ENCODE measurements around the gene TMEM98.
A peak's percentile ranks its signal among the peaks of the same experiment; 100 is the strongest.

TMEM98 gene

DNA sequence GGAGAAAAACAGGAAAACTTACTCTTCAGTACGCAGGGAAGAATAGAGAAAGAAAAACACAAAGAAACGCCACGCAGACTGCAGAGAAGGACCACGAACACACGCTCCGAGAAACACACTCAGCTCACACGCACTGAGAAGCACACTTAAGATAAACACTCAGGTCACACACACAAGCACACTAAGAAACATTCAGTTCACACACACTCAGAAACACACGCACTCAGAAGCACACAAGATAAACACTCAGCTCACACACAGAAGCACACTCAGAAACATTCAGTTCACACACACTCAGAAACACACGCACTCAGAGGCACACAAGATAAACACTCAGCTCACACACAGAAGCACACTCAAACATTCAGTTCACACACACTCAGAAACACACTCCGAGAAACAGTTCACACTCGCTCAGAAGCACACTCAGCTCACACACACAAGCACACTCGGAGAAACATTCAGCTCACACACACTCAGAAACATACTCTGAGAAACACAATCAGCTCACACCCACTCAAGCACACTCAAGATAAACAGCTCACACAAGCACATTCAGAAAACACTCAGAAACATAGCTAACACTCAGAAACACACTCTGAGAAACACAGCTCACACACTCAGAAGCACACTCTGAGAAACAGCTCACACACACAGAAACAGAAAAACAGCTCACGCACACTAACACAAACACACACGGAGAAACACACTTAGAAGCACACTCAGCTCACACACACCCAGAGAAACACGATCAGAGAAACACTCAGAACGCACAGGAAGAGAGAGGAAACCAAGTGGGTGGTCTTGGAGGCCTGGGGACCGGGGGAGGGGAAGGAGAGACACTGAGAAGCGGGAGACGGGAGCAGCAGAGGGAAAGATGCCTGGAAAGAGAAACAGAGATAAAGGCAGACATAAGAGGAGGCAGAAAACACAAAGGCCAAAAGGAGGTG is 908 bp downstream of the TMEM98 start:
- Histone ChIP-seq H3K79me2 (ENCODE audit: low read length) (no peaks in the 10 kb centered on the region), H3K27ac (ENCODE audit: low read length) (no peak overlapping the region), H2AFZ (ENCODE audit: low read length) (peak overlapping the region; percentile 69), H4K20me1 (ENCODE audit: insufficient read depth, low read length) (no peaks in the 10 kb centered on the region), H3F3A (ENCODE audit: insufficient read depth, low read length) (no peaks in the 10 kb centered on the region), H3K9ac (ENCODE audit: low read length) (peak overlapping the region; percentile 33; the same call in 1 of the 2 replicates), H3K4me1 (ENCODE audit: low read length) (no peaks in the 10 kb centered on the region), H3K4me2 (ENCODE audit: low read depth, low read length) (peak overlapping the region; percentile 89), H3K4me3 (ENCODE audit: low read length) (peak overlapping the region; percentile 57), H3K27me3 (replicated peaks; ENCODE audit: insufficient read depth, low read length) (peaks cover 10% of the 10 kb centered on the region), H3K9me3 (replicated peaks; ENCODE audit: insufficient read depth, low read length) (no peaks in the 10 kb centered on the region), H3K9me2 (replicated peaks; ENCODE audit: insufficient read depth, low read length) (no peaks in the 10 kb centered on the region), H3K36me3 (replicated peaks; ENCODE audit: insufficient read depth, low read length) (no peaks in the 10 kb centered on the region)
- TF ChIP-seq EZH2 (optimal IDR thresholded peaks at IDR 0.05; ENCODE audit: low read depth, low read length) = no peak
- TF ChIP-seq, protein P1, sequence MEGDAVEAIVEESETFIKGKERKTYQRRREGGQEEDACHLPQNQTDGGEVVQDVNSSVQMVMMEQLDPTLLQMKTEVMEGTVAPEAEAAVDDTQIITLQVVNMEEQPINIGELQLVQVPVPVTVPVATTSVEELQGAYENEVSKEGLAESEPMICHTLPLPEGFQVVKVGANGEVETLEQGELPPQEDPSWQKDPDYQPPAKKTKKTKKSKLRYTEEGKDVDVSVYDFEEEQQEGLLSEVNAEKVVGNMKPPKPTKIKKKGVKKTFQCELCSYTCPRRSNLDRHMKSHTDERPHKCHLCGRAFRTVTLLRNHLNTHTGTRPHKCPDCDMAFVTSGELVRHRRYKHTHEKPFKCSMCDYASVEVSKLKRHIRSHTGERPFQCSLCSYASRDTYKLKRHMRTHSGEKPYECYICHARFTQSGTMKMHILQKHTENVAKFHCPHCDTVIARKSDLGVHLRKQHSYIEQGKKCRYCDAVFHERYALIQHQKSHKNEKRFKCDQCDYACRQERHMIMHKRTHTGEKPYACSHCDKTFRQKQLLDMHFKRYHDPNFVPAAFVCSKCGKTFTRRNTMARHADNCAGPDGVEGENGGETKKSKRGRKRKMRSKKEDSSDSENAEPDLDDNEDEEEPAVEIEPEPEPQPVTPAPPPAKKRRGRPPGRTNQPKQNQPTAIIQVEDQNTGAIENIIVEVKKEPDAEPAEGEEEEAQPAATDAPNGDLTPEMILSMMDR (IDR thresholded peaks at IDR 0.05; ENCODE audit: low read length) = no peak
- TF ChIP-seq EZH2phosphoT487 (IDR thresholded peaks at IDR 0.05; ENCODE audit: low read length) = no peak
- DNase-seq = no peak

- H3K27ac ChIP-seq (ENCODE audit: low read length) = no peak overlapping the region
- H3K79me2 ChIP-seq (ENCODE audit: low read length) = no peaks in the 10 kb centered on the region
These were observed 1.6 kb downstream of the TMEM98 start for GRCh38 chr17:32929588-32929987.

GRCh38 chr17:32930512-32930911 is 2.6 kb downstream of the TMEM98 start:
- H3K9me3 ChIP-seq (replicated peaks; ENCODE audit: insufficient read depth, low read length) = no peaks in the 10 kb centered on the region
- H3K36me3 ChIP-seq (replicated peaks; ENCODE audit: insufficient read depth, low read length) = no peaks in the 10 kb centered on the region
- no peaks in the 10 kb centered on the region for H4K20me1 ChIP-seq (ENCODE audit: insufficient read depth, low read length)
- no peak overlapping the region for H3K4me2 ChIP-seq (ENCODE audit: low read depth, low read length)
- no peak overlapping the region for H3K9ac ChIP-seq (ENCODE audit: low read length)
- peaks cover 10% of the 10 kb centered on the region for H3K27me3 ChIP-seq (replicated peaks; ENCODE audit: insufficient read depth, low read length)
- no peaks in the 10 kb centered on the region for H3F3A ChIP-seq (ENCODE audit: insufficient read depth, low read length)
- no peaks in the 10 kb centered on the region for H3K9me2 ChIP-seq (replicated peaks; ENCODE audit: insufficient read depth, low read length)
- H3K4me1 ChIP-seq (ENCODE audit: low read length) = no peaks in the 10 kb centered on the region
- TF ChIP-seq, protein P1 (IDR thresholded peaks at IDR 0.05; ENCODE audit: low read length) = no peak
- TF ChIP-seq EZH2 (optimal IDR thresholded peaks at IDR 0.05; ENCODE audit: low read depth, low read length) (no peak), EZH2phosphoT487 (IDR thresholded peaks at IDR 0.05; ENCODE audit: low read length) (no peak)
- H3K79me2 ChIP-seq (ENCODE audit: low read length) = no peaks in the 10 kb centered on the region
- no peak overlapping the region for H2AFZ ChIP-seq (ENCODE audit: low read length)
- no peak for DNase-seq
- H3K27ac ChIP-seq (ENCODE audit: low read length) = no peak overlapping the region
- no peak overlapping the region for H3K4me3 ChIP-seq (ENCODE audit: low read length)

More at GRCh38 chr17:32929588-32929987, 1.6 kb downstream of the TMEM98 start:
- Histone ChIP-seq H2AFZ (ENCODE audit: low read length) (no peak overlapping the region), H3K4me3 (ENCODE audit: low read length) (no peak overlapping the region), H4K20me1 (ENCODE audit: insufficient read depth, low read length) (no peaks in the 10 kb centered on the region), H3K27me3 (replicated peaks; ENCODE audit: insufficient read depth, low read length) (peaks cover 10% of the 10 kb centered on the region), H3K36me3 (replicated peaks; ENCODE audit: insufficient read depth, low read length) (no peaks in the 10 kb centered on the region), H3K9me2 (replicated peaks; ENCODE audit: insufficient read depth, low read length) (no peaks in the 10 kb centered on the region), H3K9me3 (replicated peaks; ENCODE audit: insufficient read depth, low read length) (no peaks in the 10 kb centered on the region), H3K4me1 (ENCODE audit: low read length) (no peaks in the 10 kb centered on the region), H3K4me2 (ENCODE audit: low read depth, low read length) (no peak overlapping the region), H3F3A (ENCODE audit: insufficient read depth, low read length) (no peaks in the 10 kb centered on the region), H3K9ac (ENCODE audit: low read length) (no peak overlapping the region)
- TF ChIP-seq, protein P1 (IDR thresholded peaks at IDR 0.05; ENCODE audit: low read length) = no peak
- TF ChIP-seq EZH2phosphoT487 (IDR thresholded peaks at IDR 0.05; ENCODE audit: low read length) (no peak), EZH2 (optimal IDR thresholded peaks at IDR 0.05; ENCODE audit: low read depth, low read length) (no peak)
- DNase-seq = no peak
